Measurements from ENCODE around the gene EFCAB7.
"Not testable (repeated sequence)": the region's sequence is repeated elsewhere in the genome, so short reads cannot be mapped to it uniquely, and the experiment has no call there.

The EFCAB7 gene

DNA sequence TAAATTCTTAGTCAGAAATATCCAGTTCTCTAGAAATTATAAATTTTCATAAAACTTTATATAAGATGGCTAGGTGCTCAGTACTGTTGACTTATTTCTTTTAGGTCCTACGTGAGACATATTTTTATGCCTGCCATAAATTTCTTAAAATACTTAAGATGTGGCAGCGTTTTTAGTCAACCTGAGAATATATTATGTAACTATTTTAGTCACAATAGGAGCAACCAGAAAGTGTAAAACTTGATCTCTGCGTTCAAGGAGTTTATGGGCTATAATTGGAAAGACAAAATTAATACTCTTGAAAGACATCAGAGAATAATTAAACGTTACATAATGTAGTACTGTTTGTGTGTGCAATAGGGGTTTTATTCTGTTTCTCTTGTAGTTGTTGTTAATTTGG is 45.7 kb downstream of the EFCAB7 start:
- no peak for DNase-seq (ENCODE audit: low read depth)
- H3K4me3 ChIP-seq (ENCODE audit: low read depth, low read length), result no peak overlapping the region
- TF ChIP-seq, protein P1, sequence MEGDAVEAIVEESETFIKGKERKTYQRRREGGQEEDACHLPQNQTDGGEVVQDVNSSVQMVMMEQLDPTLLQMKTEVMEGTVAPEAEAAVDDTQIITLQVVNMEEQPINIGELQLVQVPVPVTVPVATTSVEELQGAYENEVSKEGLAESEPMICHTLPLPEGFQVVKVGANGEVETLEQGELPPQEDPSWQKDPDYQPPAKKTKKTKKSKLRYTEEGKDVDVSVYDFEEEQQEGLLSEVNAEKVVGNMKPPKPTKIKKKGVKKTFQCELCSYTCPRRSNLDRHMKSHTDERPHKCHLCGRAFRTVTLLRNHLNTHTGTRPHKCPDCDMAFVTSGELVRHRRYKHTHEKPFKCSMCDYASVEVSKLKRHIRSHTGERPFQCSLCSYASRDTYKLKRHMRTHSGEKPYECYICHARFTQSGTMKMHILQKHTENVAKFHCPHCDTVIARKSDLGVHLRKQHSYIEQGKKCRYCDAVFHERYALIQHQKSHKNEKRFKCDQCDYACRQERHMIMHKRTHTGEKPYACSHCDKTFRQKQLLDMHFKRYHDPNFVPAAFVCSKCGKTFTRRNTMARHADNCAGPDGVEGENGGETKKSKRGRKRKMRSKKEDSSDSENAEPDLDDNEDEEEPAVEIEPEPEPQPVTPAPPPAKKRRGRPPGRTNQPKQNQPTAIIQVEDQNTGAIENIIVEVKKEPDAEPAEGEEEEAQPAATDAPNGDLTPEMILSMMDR (IDR thresholded peaks at IDR 0.05; ENCODE audit: low read depth, low read length, missing control alignments), result no peak

DNA sequence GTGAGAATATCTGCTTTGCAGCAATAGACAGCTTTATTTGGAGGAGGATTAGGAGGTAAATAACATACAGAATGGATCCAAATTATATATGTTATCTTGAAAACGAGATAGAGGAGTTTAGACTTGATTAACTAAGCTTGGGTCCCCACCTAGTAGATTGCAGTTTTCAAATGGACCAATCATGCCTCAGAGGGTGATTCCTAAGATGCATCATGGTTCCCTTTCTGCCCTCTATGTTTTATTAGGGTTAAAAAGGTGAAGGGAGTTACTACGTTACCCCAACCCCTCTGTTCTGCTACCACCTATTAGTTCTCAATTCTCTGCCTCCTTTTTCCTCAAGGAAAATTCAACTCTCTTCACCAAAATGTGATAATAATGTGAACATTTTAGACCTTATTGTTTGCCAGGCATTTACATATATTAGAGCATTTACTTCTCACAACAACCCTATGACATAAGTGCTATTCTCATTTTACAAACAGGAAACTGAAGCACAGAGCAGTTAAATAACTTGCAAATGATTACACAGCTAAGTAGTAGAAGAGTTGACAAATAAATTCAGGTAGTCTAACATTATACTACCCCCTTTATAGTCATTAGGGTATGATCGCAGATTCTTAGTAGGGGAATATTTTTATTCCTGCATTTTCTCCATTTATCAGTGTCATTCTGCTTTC is 46.5 kb downstream of the EFCAB7 start:
- TF ChIP-seq, protein P1 (IDR thresholded peaks at IDR 0.05; ENCODE audit: low read depth, low read length, missing control alignments), result no peak
- no peak overlapping the region for H3K4me3 ChIP-seq (ENCODE audit: low read depth, low read length)

DNA sequence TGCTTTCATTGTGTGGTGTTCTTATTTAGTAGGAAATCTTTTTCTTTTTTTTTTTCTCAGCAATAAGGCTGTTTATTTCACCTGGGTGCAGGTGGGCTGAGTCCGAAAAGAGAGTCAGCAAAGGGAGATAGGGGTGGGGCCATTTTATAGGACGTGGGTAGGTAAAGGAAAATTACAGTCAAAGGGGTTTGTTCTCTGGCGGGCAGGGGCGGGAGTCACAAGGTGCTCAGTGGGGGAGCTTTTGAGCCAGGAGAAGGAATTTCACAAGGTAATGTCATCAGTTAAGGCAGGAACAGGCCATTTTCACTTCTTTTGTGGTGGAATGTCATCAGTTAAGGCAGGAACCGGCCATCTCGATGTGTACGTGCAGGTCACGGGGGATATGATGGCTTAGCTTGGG is 49.4 kb downstream of the EFCAB7 start:
- DNase-seq (ENCODE audit: low read depth), result not testable (repeated sequence)

More for the DNA sequence above, 46.5 kb downstream of the EFCAB7 start:
- DNase-seq (ENCODE audit: low read depth), result no peak

DNA sequence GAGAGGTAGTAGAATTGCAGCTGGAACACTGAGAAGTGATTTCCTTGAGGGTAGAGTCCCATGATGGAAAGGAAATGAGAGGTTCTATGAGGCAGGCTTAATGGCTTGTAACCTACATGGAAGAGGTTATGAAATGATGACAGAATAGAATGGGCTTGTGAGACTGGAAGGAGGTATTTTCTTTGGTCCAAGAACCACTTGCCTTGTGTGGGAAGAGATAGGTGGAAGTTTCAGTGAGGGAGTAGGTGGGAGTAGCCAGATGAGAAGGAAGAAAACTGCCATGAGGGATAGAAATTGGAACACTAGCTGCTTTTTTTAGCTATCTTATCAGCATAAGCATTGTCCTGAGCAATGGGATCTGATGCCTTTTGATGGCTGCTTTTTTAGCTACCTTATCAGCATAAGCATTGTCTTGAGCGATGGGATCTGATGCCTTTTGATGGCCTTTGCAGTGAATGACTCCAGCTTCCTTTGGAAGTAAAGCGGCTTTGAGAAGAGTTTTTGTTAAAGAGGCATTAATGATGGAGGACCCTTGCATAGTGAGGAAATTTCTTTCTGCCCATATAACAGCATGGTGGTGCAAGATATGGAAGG is 51.0 kb downstream of the EFCAB7 start:
- not testable (repeated sequence) for H3K4me3 ChIP-seq (ENCODE audit: low read depth, low read length); DNase-seq (ENCODE audit: low read depth)

More for the DNA sequence above, 49.4 kb downstream of the EFCAB7 start:
- not testable (repeated sequence) for H3K4me3 ChIP-seq (ENCODE audit: low read depth, low read length)

DNA sequence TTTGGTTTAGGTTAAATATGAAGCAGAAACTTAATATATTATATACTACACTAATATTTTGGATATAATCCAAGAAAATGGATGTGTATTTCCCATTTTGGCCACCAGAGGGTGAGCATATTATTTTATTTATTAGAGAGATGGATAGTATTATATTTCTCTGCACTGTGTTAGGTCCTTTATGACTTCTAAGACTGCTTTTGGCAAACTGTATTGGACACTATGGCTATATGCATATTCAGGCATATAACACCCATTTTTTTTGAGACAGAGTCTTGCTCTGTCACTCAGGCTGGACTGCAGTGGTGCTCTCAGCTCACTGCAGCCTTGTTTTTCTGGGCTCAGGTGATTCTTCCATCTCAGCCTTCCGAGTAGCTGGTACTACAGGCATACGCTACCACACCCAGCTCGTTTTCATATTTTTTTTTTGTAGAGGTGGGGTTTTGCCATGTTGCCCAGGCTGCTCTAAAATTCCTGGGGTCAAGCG is 52.1 kb downstream of the EFCAB7 start:
- no peak overlapping the region for H3K4me3 ChIP-seq (ENCODE audit: low read depth, low read length)
- DNase-seq (ENCODE audit: low read depth), result no peak
- TF ChIP-seq, protein P1 (IDR thresholded peaks at IDR 0.05; ENCODE audit: low read depth, low read length, missing control alignments), result peak; percentile 44

DNA sequence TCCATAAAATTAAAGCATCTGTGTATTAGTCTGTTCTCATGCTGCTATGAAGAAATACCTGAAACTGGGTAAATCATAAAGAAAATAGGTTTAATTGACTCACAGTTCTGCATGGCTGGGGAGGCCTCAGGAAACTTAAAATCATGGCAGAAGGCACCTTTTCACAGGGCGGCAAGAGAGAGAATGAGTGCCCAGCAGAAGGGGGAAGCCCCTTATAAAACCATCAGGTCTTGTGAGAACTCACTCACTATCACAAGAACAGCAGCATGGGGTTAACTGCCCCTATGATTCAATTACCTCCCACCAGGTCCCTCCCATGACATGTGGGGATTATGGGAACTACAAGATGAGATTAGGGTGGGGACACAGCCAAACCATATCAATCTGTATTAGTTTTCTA is 63.0 kb downstream of the EFCAB7 start:
- not testable (repeated sequence) for DNase-seq (ENCODE audit: low read depth); H3K4me3 ChIP-seq (ENCODE audit: low read depth, low read length)

DNA sequence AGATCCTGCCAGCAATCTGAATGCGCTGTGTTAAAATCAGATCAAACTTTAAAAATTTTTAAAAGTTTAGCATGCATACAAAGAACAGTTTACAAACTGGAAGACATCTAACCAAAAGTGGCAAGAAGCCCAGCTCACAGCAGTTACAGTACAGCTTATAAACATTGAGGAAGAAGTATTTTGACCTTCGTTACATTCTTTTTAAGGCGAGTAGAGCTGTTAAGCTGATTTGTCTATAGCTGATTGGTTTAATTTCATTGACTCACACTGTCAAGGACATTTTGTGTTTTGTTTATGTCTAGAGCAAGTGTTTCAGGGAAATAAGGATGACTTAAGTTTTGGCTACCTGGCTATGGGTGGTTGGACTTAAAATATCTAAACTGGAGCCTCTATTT is 66.8 kb downstream of the EFCAB7 start:
- DNase-seq (ENCODE audit: low read depth), result no peak
- TF ChIP-seq, protein P1 (IDR thresholded peaks at IDR 0.05; ENCODE audit: low read depth, low read length, missing control alignments), result no peak
- H3K4me3 ChIP-seq (ENCODE audit: low read depth, low read length), result no peak overlapping the region

DNA sequence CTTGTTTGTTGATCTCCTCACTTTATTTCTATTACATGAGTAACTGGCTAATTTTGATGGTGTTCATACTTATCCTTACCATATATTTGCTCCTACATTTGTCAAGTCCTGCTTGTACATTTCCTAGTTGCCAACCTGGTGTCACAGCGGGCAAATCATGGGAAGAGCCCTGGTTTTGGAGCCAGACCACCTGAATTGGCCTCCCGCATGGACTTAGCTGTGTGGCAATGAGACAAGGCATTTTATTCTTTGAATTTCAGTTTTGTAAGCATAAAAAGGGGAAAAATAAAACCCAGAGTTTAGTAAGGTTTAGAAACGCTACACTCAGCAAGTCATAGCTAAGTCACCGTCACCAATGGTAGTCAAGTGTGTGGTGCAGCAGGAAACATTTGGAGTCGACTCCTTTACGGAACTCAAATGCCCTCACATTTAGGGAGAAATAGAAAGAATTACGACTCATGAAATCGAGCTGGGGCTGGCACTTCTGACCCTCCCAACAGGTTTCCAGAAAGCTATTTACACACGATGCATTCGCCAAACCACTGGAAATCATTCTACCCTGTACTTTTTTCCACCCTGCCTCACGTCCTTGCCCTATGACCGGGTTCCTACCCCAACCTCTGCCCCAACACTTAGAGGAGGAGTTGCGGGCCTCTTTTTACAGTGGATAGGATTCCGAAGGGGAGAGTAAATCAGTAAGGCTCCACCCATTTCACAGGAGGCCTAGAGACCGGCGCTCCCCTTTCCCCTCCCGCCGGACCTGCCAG is 69.4 kb downstream of the EFCAB7 start:
- TF ChIP-seq, protein P1 (IDR thresholded peaks at IDR 0.05; ENCODE audit: low read depth, low read length, missing control alignments), result no peak
- H3K4me3 ChIP-seq (ENCODE audit: low read depth, low read length), result peak overlapping the region; percentile 99
- DNase-seq (ENCODE audit: low read depth), result peak; percentile 31
